K562 (cell line): ENCODE measurements around the gene FKBP15. TPM values are rescaled to one million over a fixed set of nuclear protein-coding genes. Genes with fewer than 3 reads are reported as not detected.

Experiments
- ATAC-seq: fragments of 200-7000 bp; cut with Tn5 transposase; 3 replicates; pipeline ENCODE4 v1.9.1; 2020; ENCODE audit warnings: moderate library complexity
- Bru-seq: library from RNA; stranded (reverse); fragments of 400-500 nt; gene quantifications from one replicate; lab custom pipeline; 2021; lab: Mats Ljungman, UMichigan
- BruChase-seq, 2 experiments: library from RNA; stranded (reverse); fragments of 400-500 nt; gene quantifications; one replicate each; lab custom pipeline; 2021; lab: Mats Ljungman, UMichigan
- BruUV-seq: library from RNA; stranded (reverse); fragments of 400-500 nt; replicated peaks from 2 replicates; lab custom pipeline; 2021; lab: Mats Ljungman, UMichigan
- CTCF ChIA-PET: fragments of 300-600 bp; formaldehyde crosslinking; extraction: SDS; loops from one replicate; lab custom pipeline; 2021; ENCODE audit warnings: low intra/inter-chr PET ratio; lab: Yijun Ruan, JAX
- POLR2A ChIA-PET: fragments of 300-600, 350-650 bp; sonication (Branson Sonifier 250); formaldehyde crosslinking; extraction: SDS; loops from one replicate; lab custom pipeline; 2021; ENCODE audit warnings: antibody characterized with exemption, inconsistent platforms; lab: Yijun Ruan, JAX
- DNase-seq, 4 experiments: peaks; one replicate each; pipeline versions ENCODE4 v3.0.0 to v3.0.0-alpha.2; 2011 to 2018; ENCODE audit warnings: low spot score in 3 of 4, mixed read lengths in 3 of 4; ENCODE audit errors: extremely low read depth in 1 of 4
- FAIRE-seq: peaks from 2 replicates; lab custom pipeline; 2011; peaks lifted over from hg19 to GRCh38; lab: Jason Lieb, UNC
- H2AFZ ChIP-seq: 2 replicates; pipeline ENCODE4 v1.6.0; 2011; ENCODE audit warnings: low read depth, low read length, control low read depth, inconsistent platforms
- H3K27ac ChIP-seq: fragments of 200-600 bp; 3 replicates; pipeline ENCODE4 v1.8.0; 2011; ENCODE audit warnings: low read depth, mild to moderate bottlenecking, control low read depth, inconsistent platforms, low read length, moderate library complexity, mixed read lengths; ENCODE audit errors: extremely low read depth
- H3K27me3 ChIP-seq, 2 experiments: fragments of 300-600 bp in 1 of 2; 2 replicates in 1 of 2; 3 replicates in 1 of 2; pipeline versions ENCODE4 v1.6.0 to v1.8.0; 2011; ENCODE audit warnings: inconsistent platforms in 2 of 2, low read length in 2 of 2, mild to moderate bottlenecking in 1 of 2, mixed read lengths in 1 of 2, moderate library complexity in 1 of 2; ENCODE audit not compliant: control insufficient read depth in 2 of 2, insufficient read depth in 2 of 2
- H3K36me3 ChIP-seq: fragments of 300-600 bp; 3 replicates; pipeline ENCODE4 v1.8.0; 2011; ENCODE audit warnings: mild to moderate bottlenecking, low read length, inconsistent platforms; ENCODE audit not compliant: control insufficient read depth, insufficient read depth
- H3K4me1 ChIP-seq, 2 experiments: fragments of 200-600 bp in 1 of 2; replicated peaks in 1 of 2; 2 replicates in 1 of 2; 3 replicates in 1 of 2; pipeline versions ENCODE4 v1.5.1 to v1.8.0; 2011; ENCODE audit warnings: inconsistent platforms in 2 of 2, low read length in 2 of 2, mild to moderate bottlenecking in 1 of 2, mixed read lengths in 1 of 2, moderate library complexity in 1 of 2; ENCODE audit not compliant: control insufficient read depth in 2 of 2, insufficient read depth in 2 of 2
- H3K4me2 ChIP-seq: 2 replicates; pipeline ENCODE4 v1.6.1; 2011; ENCODE audit warnings: low read length, control low read depth, inconsistent platforms, mixed read lengths; ENCODE audit not compliant: insufficient read depth
- H3K4me3 ChIP-seq: fragments of 200-600 bp; sonication (generic), shearing (Covaris generic); 2 replicates; pipeline ENCODE4 v1.5.1; 2016; ENCODE audit warnings: control low read depth, inconsistent platforms
- H3K79me2 ChIP-seq: fragments of 200-600 bp; 3 replicates; pipeline ENCODE4 v1.8.0; 2011; ENCODE audit warnings: low read length, inconsistent platforms; ENCODE audit not compliant: control insufficient read depth, insufficient read depth
- H3K9ac ChIP-seq, 2 experiments: 2 replicates each; pipeline versions ENCODE4 v1.6.0 to v1.6.1; 2011; ENCODE audit warnings: low read depth in 2 of 2, low read length in 2 of 2, control low read depth in 1 of 2, inconsistent platforms in 1 of 2, mild to moderate bottlenecking in 1 of 2, mixed read lengths in 1 of 2; ENCODE audit not compliant: insufficient read depth in 1 of 2
- H3K9me1 ChIP-seq: one replicate; pipeline ENCODE4 v1.6.0; 2011; ENCODE audit warnings: inconsistent platforms, mild to moderate bottlenecking, low read length, moderate library complexity; ENCODE audit not compliant: control insufficient read depth, insufficient read depth
- H3K9me3 ChIP-seq: replicated peaks from 2 replicates; pipeline ENCODE4 v1.5.1; 2011; ENCODE audit warnings: low read depth, low read length, inconsistent platforms; ENCODE audit not compliant: control insufficient read depth, insufficient read depth
- H4K20me1 ChIP-seq: replicated peaks from 2 replicates; pipeline ENCODE4 v1.6.1; 2011; ENCODE audit warnings: low read length, inconsistent platforms, mixed read lengths; ENCODE audit not compliant: control insufficient read depth, insufficient read depth
- PHF8 ChIP-seq: fragments of 200-600 bp; sonication (generic); IDR thresholded peaks from 2 replicates; pipeline ENCODE4 v1.6.1; 2012; ENCODE audit warnings: mixed run types, mild to moderate bottlenecking, inconsistent platforms, low read length, moderate library complexity, borderline replicate concordance
- POLR2G ChIP-seq: fragments of 200-400 bp; formaldehyde crosslinking; IDR thresholded peaks from 2 replicates; pipeline ENCODE4 v1.6.1; 2017; ENCODE audit warnings: low read depth, mild to moderate bottlenecking, antibody characterized with exemption, low read length, moderate library complexity
- PTTG1 ChIP-seq: fragments of 450-650 bp; IDR thresholded peaks from 2 replicates; pipeline ENCODE4 v1.6.1; 2016; ENCODE audit warnings: low read depth, mild to moderate bottlenecking, missing genetic modification characterization, missing compliant biosample characterization
- SLC30A9 ChIP-seq: fragments of 250-450 bp; sonication (Bioruptor Pico); IDR thresholded peaks from 2 replicates; pipeline ENCODE4 v1.8.0; 2022; ENCODE audit warnings: mild to moderate bottlenecking, moderate library complexity
- ZBTB1 ChIP-seq: sonication (generic); formaldehyde crosslinking; IDR thresholded peaks from 2 replicates; pipeline ENCODE4 v1.8.1; 2023; ENCODE audit warnings: missing genetic modification reagents, low read depth, mild to moderate bottlenecking, borderline replicate concordance
- ZNF124 ChIP-seq: sonication (generic); formaldehyde crosslinking; IDR thresholded peaks from 2 replicates; pipeline ENCODE4 v1.8.1; 2022; ENCODE audit warnings: missing genetic modification reagents
- WGBS: fragments of 100-300 bp; shearing (Covaris generic); methylation state at CpG from one replicate; pipeline ENCODE4 v1.1.6; 2016; ENCODE audit warnings: low coverage, mixed read lengths; ENCODE audit not compliant: insufficient coverage; ENCODE audit errors: missing lambda C conversion rate; 5-methylcytosine and 5-hydroxymethylcytosine counted together
- in situ Hi-C: fragments of 300-500 bp; cut with MboI; formaldehyde crosslinking; loops from 4 replicates; pipeline ENCODE4 v1.15.0; 2018; ENCODE audit warnings: inconsistent platforms, mixed read lengths
- intact Hi-C: fragments of 100-400 bp; cut with micrococcal nuclease; formaldehyde crosslinking; loops from 2 replicates; pipeline ENCODE4 v1.14.2; 2022
- long read RNA-seq, 3 experiments: library from polyadenylated mRNA in 2 of 3; library from RNA in 1 of 3; unstranded in 2 of 3; stranded (forward) in 1 of 3; transcript quantifications; one replicate each; pipeline ENCODE4 v2.0.0, GENCODE V29; 2019 to 2022
- polyA minus RNA-seq, 3 experiments: library from RNA; depleted of rRNA, polyadenylated mRNA; stranded (reverse); fragments of >200 nt; gene quantifications; 2 replicates each; pipeline ENCODE4 v1.2.3, GENCODE V29; 2011
- polyA plus RNA-seq, 8 experiments: library from polyadenylated mRNA; depleted of rRNA in 4 of 8; stranded (reverse) in 5 of 8; unstranded in 3 of 8; fragments of >200 nt; fragmentation: Nextera tagmentation in 2 of 8; fragmentation: Illumina TruSeq in 1 of 8; extraction: Ambion mirVana in 2 of 8; extraction: Trizol in 1 of 8; gene quantifications; 2 replicates each; pipeline versions ENCODE4 v1.2.1 to v1.2.3, GENCODE V29; 2011 to 2014; ENCODE audit warnings: inconsistent platforms in 1 of 8, missing spikeins in 1 of 8
- total RNA-seq, 7 experiments: library from RNA; depleted of rRNA in 6 of 7; stranded (reverse); fragments of >200 nt in 6 of 7; fragmentation: Illumina TruSeq in 2 of 7; extraction: Trizol in 2 of 7; gene quantifications; 2 replicates each; pipeline versions ENCODE4 v1.2.1 to v1.2.3, GENCODE V29; 2011 to 2021; ENCODE audit warnings: low replicate concordance in 1 of 7
- TF ChIP-seq, protein P1 (sequence below): sonication (generic); formaldehyde crosslinking; IDR thresholded peaks from 2 replicates; pipeline ENCODE4 v1.9.0; 2022; ENCODE audit warnings: mild to moderate bottlenecking, missing genetic modification reagents
- TF ChIP-seq, protein P2 (sequence below): fragments of 250-450 bp; sonication (Bioruptor Pico); IDR thresholded peaks from 2 replicates; pipeline ENCODE4 v1.8.0; 2022; ENCODE audit warnings: inconsistent platforms, mild to moderate bottlenecking, moderate library complexity, borderline replicate concordance

Gene FKBP15, protein sequence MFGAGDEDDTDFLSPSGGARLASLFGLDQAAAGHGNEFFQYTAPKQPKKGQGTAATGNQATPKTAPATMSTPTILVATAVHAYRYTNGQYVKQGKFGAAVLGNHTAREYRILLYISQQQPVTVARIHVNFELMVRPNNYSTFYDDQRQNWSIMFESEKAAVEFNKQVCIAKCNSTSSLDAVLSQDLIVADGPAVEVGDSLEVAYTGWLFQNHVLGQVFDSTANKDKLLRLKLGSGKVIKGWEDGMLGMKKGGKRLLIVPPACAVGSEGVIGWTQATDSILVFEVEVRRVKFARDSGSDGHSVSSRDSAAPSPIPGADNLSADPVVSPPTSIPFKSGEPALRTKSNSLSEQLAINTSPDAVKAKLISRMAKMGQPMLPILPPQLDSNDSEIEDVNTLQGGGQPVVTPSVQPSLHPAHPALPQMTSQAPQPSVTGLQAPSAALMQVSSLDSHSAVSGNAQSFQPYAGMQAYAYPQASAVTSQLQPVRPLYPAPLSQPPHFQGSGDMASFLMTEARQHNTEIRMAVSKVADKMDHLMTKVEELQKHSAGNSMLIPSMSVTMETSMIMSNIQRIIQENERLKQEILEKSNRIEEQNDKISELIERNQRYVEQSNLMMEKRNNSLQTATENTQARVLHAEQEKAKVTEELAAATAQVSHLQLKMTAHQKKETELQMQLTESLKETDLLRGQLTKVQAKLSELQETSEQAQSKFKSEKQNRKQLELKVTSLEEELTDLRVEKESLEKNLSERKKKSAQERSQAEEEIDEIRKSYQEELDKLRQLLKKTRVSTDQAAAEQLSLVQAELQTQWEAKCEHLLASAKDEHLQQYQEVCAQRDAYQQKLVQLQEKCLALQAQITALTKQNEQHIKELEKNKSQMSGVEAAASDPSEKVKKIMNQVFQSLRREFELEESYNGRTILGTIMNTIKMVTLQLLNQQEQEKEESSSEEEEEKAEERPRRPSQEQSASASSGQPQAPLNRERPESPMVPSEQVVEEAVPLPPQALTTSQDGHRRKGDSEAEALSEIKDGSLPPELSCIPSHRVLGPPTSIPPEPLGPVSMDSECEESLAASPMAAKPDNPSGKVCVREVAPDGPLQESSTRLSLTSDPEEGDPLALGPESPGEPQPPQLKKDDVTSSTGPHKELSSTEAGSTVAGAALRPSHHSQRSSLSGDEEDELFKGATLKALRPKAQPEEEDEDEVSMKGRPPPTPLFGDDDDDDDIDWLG
- total RNA-seq (2011; cell fraction: chromatin; rRNA removed; ENCODE audit: low replicate concordance): 86.3 and 101 TPM in 2 replicates
- 43.7 and 47.4 TPM in 2 replicates for total RNA-seq (2011; cell fraction: nucleolus; rRNA removed)
- 73.0 and 105 TPM in 2 replicates for total RNA-seq (2011; cell fraction: nucleoplasm; rRNA removed)
- 15.2 and 18.3 TPM in 2 replicates for total RNA-seq (2014; rRNA removed)
- 16.3 and 18.1 TPM in 2 replicates for total RNA-seq (2014; rRNA removed; fragmentation: Illumina TruSeq; extraction: Trizol)
- total RNA-seq (2015; rRNA removed; fragmentation: Illumina TruSeq; extraction: Trizol): 20.1 and 21.6 TPM in 2 replicates
- 17.9 and 18.9 TPM in 2 replicates for total RNA-seq (2021)
- polyA plus RNA-seq (2011; rRNA removed): 38.0 and 45.2 TPM in 2 replicates
- 23.5 and 35.7 TPM in 2 replicates for polyA plus RNA-seq (2011; cell fraction: cytosol; rRNA removed)
- 119 and 124 TPM in 2 replicates for polyA plus RNA-seq (2011; cell fraction: nucleus; rRNA removed)
- polyA plus RNA-seq (2012): 15.5 and 15.7 TPM in 2 replicates
- 19.5 and 23.2 TPM in 2 replicates for polyA plus RNA-seq (2014; fragmentation: Illumina TruSeq; extraction: Trizol)
- 10 to 100 TPM in 1 of 2 experiments, 1 to 10 TPM in 1; 8.7 to 15.3 TPM for polyA plus RNA-seq (2014; fragmentation: Nextera tagmentation; extraction: Ambion mirVana)
- 17.9 and 18.9 TPM in 2 replicates for polyA plus RNA-seq (2014; rRNA removed)
- polyA minus RNA-seq (2011; rRNA and poly(A)+ RNA removed): 63.8 and 69.0 TPM in 2 replicates
- 13.3 and 21.6 TPM in 2 replicates for polyA minus RNA-seq (2011; cell fraction: cytosol; rRNA and poly(A)+ RNA removed)
- 63.8 and 108 TPM in 2 replicates for polyA minus RNA-seq (2011; cell fraction: nucleus; rRNA and poly(A)+ RNA removed)
- Bru-seq, nascent RNA: percentile 76 among the genes with signal in this experiment
- percentile 76 among the genes with signal in this experiment for BruChase-seq, experiment 1, labeled RNA remaining after a 2-hour chase
- BruChase-seq, experiment 2, labeled RNA remaining after a 6-hour chase: percentile 76 among the genes with signal in this experiment
- long read RNA-seq, experiment 1, full-length matches to known transcripts: 2 of 39 reads
- long read RNA-seq, experiment 1, partial matches to known transcripts: 28 of 39 reads
- long read RNA-seq, experiment 1, other reads (novel, unspliced or antisense): 9 of 39 reads
- long read RNA-seq, experiment 2, full-length matches to known transcripts: 2 of 26 reads
- long read RNA-seq, experiment 2, partial matches to known transcripts: 12 of 26 reads
- long read RNA-seq, experiment 2, other reads (novel, unspliced or antisense): 12 of 26 reads
- long read RNA-seq, experiment 3, partial matches to known transcripts: 8 of 10 reads
- long read RNA-seq, experiment 3, other reads (novel, unspliced or antisense): 1 of 10 reads

DNA sequence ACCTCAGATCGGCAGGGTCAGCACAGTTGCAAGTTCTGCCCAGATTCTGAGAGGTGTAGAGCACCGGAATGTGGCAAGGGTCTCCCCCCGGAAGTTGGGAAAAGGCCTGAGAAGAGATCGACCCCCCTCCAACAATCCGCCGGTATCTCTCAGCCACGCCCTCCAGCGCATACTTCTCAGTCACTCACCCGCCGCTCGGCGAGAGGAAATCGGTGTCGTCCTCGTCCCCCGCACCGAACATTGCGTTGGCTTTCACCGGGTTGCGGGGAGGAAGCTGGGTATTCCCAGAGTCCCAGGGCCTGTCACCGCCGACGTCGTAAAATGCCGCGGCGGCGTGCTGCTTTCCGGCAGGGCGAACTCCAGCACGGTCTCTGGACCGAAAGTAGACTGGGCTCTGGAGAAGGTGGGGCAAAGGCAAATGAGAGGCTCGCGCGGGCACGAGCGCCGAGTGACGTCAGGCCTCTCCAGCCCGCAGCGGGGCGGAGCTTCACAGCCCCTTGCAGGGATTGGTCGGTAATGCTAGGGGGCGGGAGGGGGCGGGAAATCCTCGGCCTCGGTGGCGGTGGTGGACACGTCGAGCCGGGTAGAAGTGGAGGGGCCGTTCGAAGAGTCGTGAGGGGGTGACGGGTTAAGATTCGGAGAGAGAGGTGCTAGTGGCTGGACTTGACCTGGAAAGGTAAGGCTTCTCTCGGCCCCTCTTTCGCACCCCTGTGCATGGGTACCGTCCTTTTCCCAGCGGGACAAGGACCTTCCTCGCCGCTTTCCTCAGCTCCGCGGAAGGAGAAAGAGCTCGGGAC, at the start of gene FKBP15, which contains the start of gene SLC31A1:
Gene FKBP15 (minus strand): TSS at position 275 of the 797 bp plus-strand sequence. CDS start 34 bp downstream, at position 241.
Gene SLC31A1 (plus strand): TSS at position 542 of the 797 bp plus-strand sequence. CDS start 34,605 bp downstream, outside the sequence.
- ChIA-PET CTCF (no interaction called here), POLR2A (interaction anchor here (0.5 to 2.9 kb wide), 20 partner anchors 11 to 647 kb away, joined by 3 to 23 read pairs (median 4); partner anchors contain the start of genes CDC26, PRPF4 and SLC31A2)
- no peaks in the 10 kb centered on the region for H3K27me3 ChIP-seq
- peaks cover 6 to 24% of the 10 kb centered on the region in 2 experiments; a peak in 3 of 5 replicates for H3K4me1 ChIP-seq
- H3K9ac ChIP-seq: peak within 1 kb of the TSS; percentile 79 to 94
- H3K79me2 ChIP-seq: peaks cover 78% of the 10 kb centered on the region
- H3K4me2 ChIP-seq: peak within 1 kb of the TSS; percentile 95
- H3K9me1 ChIP-seq: no peaks in the 10 kb centered on the region
- H3K27ac ChIP-seq: peak within 1 kb of the TSS; percentile 71
- H2AFZ ChIP-seq: peak within 1 kb of the TSS; percentile 96
- H4K20me1 ChIP-seq: 0 out of 2 replicates have a peak, but pooled peaks cover 2% of the 10 kb centered on the region
- H3K4me3 ChIP-seq: peak within 1 kb of the TSS; percentile 76
- peak; percentile 96 for FAIRE-seq
- H3K36me3 ChIP-seq: peaks cover 25% of the 10 kb centered on the region; the same call in 1 of the 3 replicates
- BruUV-seq: no TSS peak
- intact Hi-C loops: loop anchor here (2.0 kb wide), 1 partner anchor 54 kb away; the partner anchor contains the start of genes CDC26 and PRPF4
- in situ Hi-C loops: no loop called here
- ATAC-seq: peak; percentile 94
- WGBS: under 1% methylated on average over 58 of the region's 65 CpGs
- no peaks in the 10 kb centered on the region for H3K9me3 ChIP-seq
- DNase-seq: peak; percentile 98 to 99 (median 99)
- TF ChIP-seq POLR2G (peak; percentile 90), ZBTB1 (CRISPR knock-in tag) (0 out of 2 replicates have a peak, but pooled peaks have one; percentile 71), PHF8 (peak; percentile 84; the same call in 1 of the 2 replicates), ZNF124 (CRISPR knock-in tag) (no peak), SLC30A9 (CRISPR knock-in tag) (no peak), PTTG1 (tag) (no peak)
- TF ChIP-seq, protein P1, sequence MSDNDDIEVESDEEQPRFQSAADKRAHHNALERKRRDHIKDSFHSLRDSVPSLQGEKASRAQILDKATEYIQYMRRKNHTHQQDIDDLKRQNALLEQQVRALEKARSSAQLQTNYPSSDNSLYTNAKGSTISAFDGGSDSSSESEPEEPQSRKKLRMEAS (CRISPR knock-in tag): no peak
- TF ChIP-seq, protein P2, sequence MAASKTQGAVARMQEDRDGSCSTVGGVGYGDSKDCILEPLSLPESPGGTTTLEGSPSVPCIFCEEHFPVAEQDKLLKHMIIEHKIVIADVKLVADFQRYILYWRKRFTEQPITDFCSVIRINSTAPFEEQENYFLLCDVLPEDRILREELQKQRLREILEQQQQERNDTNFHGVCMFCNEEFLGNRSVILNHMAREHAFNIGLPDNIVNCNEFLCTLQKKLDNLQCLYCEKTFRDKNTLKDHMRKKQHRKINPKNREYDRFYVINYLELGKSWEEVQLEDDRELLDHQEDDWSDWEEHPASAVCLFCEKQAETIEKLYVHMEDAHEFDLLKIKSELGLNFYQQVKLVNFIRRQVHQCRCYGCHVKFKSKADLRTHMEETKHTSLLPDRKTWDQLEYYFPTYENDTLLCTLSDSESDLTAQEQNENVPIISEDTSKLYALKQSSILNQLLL (CRISPR knock-in tag): no peak
